ENCODE results near the gene MRM3. TPM values are rescaled to one million over a fixed set of nuclear protein-coding genes. Genes with fewer than 3 reads are reported as not detected.
"Not testable (repeated sequence)": the region's sequence is repeated elsewhere in the genome, so short reads cannot be mapped to it uniquely, and the experiment has no call there.

Gene MRM3
- total RNA-seq, 2 experiments from 2014 or later, result 19.4 to 19.6 TPM

DNA sequence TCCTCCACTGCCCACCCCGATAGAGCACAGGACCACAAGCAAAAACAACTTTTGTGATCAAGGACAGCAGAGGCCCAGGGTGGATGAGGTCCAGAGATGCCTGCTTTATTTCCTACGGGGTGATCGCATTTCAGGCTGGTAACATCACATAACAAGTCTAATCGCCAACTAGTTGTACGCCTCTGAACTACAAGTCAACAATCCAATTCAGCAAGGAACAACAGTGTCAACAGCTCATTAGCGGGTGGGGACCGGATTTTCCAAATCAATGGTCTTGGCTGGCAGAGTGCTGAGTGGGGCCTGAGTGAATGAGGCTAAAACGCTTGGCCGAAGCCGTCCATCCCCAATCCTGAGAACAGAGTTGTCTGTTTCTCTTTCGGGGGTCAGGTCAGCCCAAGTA lies 17.1 kb downstream of the MRM3 start:
- ChIA-PET CTCF (interaction anchor here (7.4 kb wide), 1 partner anchor 182 kb away, joined by 90 read pairs; the partner anchor contains the start of gene NXN), POLR2A (interaction anchor here (1.3 kb wide), 1 partner anchor 18 kb away, joined by 4 read pairs; the partner anchor contains the start of genes GLOD4 and MRM3)
- no peaks in the 10 kb centered on the region for H3K27me3 Mint-ChIP-seq (ENCODE audit: low read depth)
- DNase-seq (no peak), ATAC-seq (no peak)
- no peak overlapping the region for H3K4me3 Mint-ChIP-seq
- no peaks in the 10 kb centered on the region for H3K9me3 Mint-ChIP-seq (ENCODE audit: insufficient read depth)
- no peaks in the 10 kb centered on the region for H3K36me3 Mint-ChIP-seq (ENCODE audit: low read depth)
- H3K27ac Mint-ChIP-seq, result no peak overlapping the region
- peaks cover 7% of the 10 kb centered on the region for H3K4me1 Mint-ChIP-seq (ENCODE audit: low read depth)

DNA sequence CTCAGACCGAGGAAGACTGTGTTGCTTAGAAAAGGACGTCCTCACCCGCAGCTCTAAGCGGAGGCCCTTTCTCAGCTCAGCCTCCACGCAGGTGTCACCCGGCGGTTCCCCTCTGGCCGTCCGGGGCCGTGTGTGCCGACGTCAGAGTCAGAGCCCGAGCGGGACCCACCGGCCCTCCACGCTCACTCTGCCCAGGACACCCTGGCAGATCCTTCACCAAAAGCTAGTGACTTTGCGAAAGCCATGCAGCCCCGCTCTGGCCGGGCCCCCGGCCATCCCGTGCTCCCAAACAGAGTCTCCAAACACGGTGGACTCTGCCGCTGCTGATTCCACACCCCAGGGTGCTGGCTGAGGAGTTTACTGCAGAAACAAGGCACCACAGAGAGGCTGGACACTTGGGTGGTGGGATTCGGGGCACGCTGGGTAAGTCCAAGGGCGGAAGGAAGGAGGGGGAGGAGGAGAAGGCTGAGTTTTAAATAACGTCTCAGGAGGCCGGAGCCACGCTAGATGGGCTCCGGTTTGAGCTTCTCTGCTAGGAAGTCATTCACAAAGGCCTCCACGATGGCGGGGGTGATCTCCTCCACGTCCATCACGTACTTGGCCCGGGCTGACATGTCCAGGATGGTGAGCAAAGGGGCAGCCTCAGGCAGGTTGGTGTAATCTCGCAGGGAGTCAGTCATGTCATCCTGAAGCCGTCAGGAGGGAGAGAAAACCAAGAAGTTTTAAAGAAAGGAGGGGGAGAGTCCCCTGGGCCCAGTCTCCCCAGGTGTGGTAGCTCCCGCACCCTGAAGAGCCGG lies 18.5 kb downstream of the MRM3 start:
- Mint-ChIP-seq H3K27ac (no peak overlapping the region), H3K9me3 (ENCODE audit: insufficient read depth) (no peaks in the 10 kb centered on the region), H3K4me1 (ENCODE audit: low read depth) (no peaks in the 10 kb centered on the region), H3K36me3 (ENCODE audit: low read depth) (no peaks in the 10 kb centered on the region), H3K4me3 (no peak overlapping the region), H3K27me3 (ENCODE audit: low read depth) (no peaks in the 10 kb centered on the region)
- CTCF ChIA-PET, result interaction anchor here (7.4 kb wide), 1 partner anchor 181 kb away, joined by 90 read pairs; the partner anchor contains the start of gene NXN
- ATAC-seq, result no peak
- DNase-seq, result no peak
- POLR2A ChIA-PET, result interaction anchor here (1.3 kb wide), 1 partner anchor 19 kb away, joined by 3 read pairs; the partner anchor contains the start of genes GLOD4 and MRM3

DNA sequence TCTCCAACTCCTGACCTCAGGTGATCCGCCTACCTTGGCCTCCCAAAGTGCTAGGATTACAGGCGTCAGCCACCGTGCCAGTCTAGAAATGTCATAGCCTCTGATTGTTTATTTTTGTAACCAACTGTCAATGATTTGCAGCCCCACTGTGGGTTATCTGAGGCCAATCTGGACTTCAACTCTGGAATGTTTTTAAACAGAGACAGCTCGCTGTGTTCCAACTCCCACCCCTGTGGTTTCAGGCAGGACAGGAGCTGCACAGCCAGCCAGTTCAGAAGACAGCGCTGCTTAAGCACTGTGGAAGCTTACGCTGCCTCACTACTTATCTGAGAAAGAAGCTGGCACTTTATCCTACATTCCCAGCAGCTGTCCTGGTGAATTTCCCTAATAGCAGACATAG lies 19.5 kb downstream of the MRM3 start:
- no peaks in the 10 kb centered on the region for H3K4me1 Mint-ChIP-seq (ENCODE audit: low read depth)
- H3K4me3 Mint-ChIP-seq, result no peak overlapping the region
- no peak overlapping the region for H3K27ac Mint-ChIP-seq
- no peaks in the 10 kb centered on the region for H3K36me3 Mint-ChIP-seq (ENCODE audit: low read depth)
- CTCF ChIA-PET, result interaction anchor here (1.2 kb wide), 1 partner anchor 179 kb away, joined by 5 read pairs; no protein-coding TSS in a partner anchor
- ATAC-seq (no peak), DNase-seq (no peak)
- H3K27me3 Mint-ChIP-seq (ENCODE audit: low read depth), result no peaks in the 10 kb centered on the region
- POLR2A ChIA-PET, result interaction anchor here (1.1 kb wide), 1 partner anchor 19 kb away, joined by 3 read pairs; the partner anchor contains the start of genes GLOD4 and MRM3
- no peaks in the 10 kb centered on the region for H3K9me3 Mint-ChIP-seq (ENCODE audit: insufficient read depth)

DNA sequence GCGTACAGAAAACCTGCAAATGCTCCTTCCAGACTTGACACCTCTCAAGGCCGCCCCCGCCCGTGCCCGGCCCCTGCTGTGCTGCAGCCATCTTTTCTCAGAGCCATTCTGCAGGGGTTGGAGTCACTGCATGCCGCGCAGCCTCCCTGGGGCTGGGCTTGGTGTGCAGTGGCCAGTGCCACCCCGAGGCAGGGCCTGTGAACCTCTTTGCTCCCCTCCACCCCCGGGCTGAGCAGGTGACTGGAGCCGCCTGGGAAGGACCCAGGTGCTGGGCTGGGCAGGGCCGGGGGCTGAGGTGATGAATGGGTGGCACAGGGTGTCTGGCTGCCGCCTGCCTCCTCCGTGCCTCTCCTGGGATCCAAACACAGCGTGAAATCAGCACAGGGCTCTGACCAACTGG lies 20.3 kb downstream of the MRM3 start:
- no peak overlapping the region for H3K4me3 Mint-ChIP-seq
- H3K36me3 Mint-ChIP-seq (ENCODE audit: low read depth), result no peaks in the 10 kb centered on the region
- no peaks in the 10 kb centered on the region for H3K27me3 Mint-ChIP-seq (ENCODE audit: low read depth)
- POLR2A ChIA-PET, result interaction anchor here (1.1 kb wide), 1 partner anchor 20 kb away, joined by 3 read pairs; the partner anchor contains the start of genes GLOD4 and MRM3
- no peaks in the 10 kb centered on the region for H3K4me1 Mint-ChIP-seq (ENCODE audit: low read depth)
- DNase-seq (no peak), ATAC-seq (no peak)
- H3K27ac Mint-ChIP-seq, result no peak overlapping the region
- CTCF ChIA-PET, result interaction anchor here (1.2 kb wide), 1 partner anchor 178 kb away, joined by 5 read pairs; no protein-coding TSS in a partner anchor
- H3K9me3 Mint-ChIP-seq (ENCODE audit: insufficient read depth), result no peaks in the 10 kb centered on the region

DNA sequence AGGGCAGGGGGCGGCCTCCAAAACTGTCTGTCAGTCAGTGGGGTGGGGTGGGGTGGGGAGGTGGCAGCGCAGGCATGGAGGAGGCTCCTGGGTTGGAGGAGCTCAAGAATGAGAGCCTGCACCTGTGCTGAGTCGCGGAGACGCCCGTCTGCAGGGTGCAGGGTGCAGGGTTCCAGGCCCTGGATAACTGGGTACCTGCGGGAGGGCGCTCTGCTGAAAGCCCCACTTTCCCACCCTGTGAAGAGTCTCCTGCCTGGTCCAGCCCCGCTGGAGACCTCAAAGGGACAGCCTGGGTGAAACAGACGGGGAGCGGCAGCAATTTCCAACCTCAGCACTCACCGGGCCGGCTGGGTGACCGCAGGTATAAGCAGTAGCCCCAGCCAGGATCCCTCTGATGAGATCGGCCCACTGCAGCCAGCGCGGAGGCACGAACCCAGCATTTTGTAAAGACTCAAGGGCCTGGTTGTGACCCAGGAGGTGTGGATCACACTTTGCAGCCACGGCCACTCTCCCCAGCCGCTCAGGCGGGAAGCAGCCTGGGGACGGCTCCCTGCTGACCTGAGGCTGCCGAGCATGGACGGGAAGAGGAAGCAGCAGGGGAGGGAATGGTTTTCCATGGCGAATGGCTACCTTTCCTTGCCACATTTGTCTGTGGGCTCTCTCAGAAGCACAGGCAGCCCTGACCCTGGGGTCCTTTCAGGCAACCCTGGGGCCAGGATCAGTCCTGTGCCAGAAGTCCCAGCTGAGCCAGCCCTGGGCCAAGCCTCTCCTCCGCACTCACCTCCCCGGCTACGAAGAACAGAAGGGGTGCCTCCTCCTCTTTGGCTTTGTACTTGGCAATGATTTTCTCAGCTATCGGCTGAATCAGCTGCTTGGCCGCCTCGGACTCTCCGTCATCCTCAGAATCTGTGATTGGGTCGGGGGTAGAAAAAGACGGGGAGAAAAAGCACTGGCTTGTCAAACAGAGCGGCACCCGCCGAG lies 21.0 kb downstream of the MRM3 start:
- CTCF ChIA-PET, result no interaction called here
- Mint-ChIP-seq H3K9me3 (ENCODE audit: insufficient read depth) (no peaks in the 10 kb centered on the region), H3K4me3 (no peak overlapping the region), H3K36me3 (ENCODE audit: low read depth) (no peaks in the 10 kb centered on the region), H3K27ac (no peak overlapping the region), H3K27me3 (ENCODE audit: low read depth) (no peaks in the 10 kb centered on the region), H3K4me1 (ENCODE audit: low read depth) (no peaks in the 10 kb centered on the region)
- POLR2A ChIA-PET, result no interaction called here
- DNase-seq (no peak), ATAC-seq (no peak)

DNA sequence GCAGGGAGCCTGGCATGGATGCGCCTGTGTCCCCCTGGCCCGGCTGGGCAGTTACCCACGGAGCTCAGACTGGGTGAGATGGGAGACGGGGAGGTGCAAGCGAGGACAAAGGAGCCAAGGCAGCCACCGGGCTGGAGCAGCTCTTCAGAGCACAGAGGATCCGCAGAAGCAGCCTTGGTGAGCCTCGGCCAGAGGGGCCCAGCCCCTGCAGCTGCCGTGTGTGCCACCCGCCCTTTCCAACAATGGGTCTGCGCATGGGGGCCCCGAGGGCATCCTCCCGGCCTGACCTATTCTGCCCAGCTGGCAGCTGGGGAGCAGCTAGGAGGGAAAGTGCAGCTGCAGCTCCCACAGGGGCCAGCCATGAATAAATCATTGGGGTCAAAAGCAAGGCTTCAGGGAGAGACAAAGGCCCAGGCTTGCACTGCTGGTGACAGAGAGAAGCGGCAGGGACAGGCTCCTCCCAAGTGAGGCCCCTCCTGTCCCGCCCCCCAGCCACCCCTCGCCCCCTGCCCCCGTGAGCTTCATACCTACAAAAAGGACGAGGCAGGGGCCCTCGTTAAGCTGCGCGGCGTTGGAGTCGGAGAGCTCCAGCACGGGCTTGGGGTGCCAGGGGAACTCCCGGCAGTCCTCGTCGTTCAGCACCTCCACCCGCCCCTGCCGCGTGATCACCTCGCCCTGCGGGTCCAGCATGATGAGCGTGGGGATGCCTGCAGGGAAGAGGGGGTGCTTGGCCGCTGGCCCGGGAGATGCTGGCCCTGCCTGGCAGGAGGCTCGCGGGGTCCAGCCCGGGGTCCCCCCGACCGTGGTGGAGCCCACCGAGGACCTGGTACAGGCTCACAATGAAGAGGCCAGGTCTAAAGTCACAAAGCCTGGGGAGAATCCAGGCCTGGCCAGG lies 22.6 kb downstream of the MRM3 start:
- DNase-seq (no peak), ATAC-seq (no peak)
- Mint-ChIP-seq H3K27me3 (ENCODE audit: low read depth) (no peaks in the 10 kb centered on the region), H3K9me3 (ENCODE audit: insufficient read depth) (no peaks in the 10 kb centered on the region), H3K4me3 (no peak overlapping the region), H3K36me3 (ENCODE audit: low read depth) (no peaks in the 10 kb centered on the region), H3K4me1 (ENCODE audit: low read depth) (no peaks in the 10 kb centered on the region), H3K27ac (no peak overlapping the region)
- ChIA-PET POLR2A (no interaction called here), CTCF (interaction anchor here (0.6 kb wide), 1 partner anchor 186 kb away, joined by 3 read pairs; no protein-coding TSS in a partner anchor)

DNA sequence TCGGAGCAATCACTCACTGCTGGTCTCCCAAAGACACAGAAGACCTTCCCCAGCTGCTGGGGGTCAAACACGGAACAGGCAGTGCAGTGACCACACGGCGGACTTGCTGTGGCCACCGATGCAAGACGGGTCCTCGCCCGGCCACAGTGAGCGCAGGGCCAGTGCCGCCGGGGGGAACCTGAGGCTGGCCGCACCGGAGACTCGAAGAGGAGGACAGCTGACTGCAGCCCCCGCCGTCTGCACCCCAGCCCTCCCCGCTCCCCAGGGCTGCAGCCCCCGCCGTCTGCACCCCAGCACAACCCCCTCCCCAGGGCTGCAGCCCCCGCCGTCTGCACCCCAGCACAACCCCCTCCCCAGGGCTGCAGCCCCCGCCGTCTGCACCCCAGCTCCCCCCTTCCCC lies 23.7 kb downstream of the MRM3 start:
- DNase-seq; ATAC-seq; POLR2A ChIA-PET; H3K27me3 Mint-ChIP-seq (ENCODE audit: low read depth); CTCF ChIA-PET; H3K4me1 Mint-ChIP-seq (ENCODE audit: low read depth); H3K9me3 Mint-ChIP-seq (ENCODE audit: insufficient read depth); H3K27ac Mint-ChIP-seq; H3K36me3 Mint-ChIP-seq (ENCODE audit: low read depth); H3K4me3 Mint-ChIP-seq: not testable (repeated sequence)

DNA sequence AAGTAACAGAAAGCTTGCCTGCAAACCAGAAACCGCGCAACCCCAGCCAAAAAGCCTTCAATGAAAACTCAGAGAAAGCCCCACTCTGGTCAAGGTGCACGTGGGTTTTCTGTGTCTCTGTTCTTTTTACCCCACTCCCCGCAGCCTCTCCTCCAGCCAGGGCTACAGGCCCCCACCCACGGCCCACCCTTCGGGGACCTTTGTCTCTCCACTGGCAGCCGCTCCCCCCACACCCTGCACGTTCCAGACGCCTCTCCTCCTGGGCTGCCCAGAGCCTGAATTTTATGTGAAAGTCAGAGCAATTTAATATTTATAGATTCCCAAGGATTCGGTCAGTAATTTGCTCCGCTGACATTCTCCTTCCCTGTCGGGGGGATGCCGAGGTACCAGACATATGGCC lies 24.2 kb downstream of the MRM3 start:
- Mint-ChIP-seq H3K27ac (no peak overlapping the region), H3K9me3 (ENCODE audit: insufficient read depth) (no peaks in the 10 kb centered on the region), H3K36me3 (ENCODE audit: low read depth) (no peaks in the 10 kb centered on the region), H3K4me3 (no peak overlapping the region), H3K27me3 (ENCODE audit: low read depth) (no peaks in the 10 kb centered on the region), H3K4me1 (ENCODE audit: low read depth) (no peaks in the 10 kb centered on the region)
- DNase-seq (no peak), ATAC-seq (no peak)
- ChIA-PET CTCF (no interaction called here), POLR2A (no interaction called here)

DNA sequence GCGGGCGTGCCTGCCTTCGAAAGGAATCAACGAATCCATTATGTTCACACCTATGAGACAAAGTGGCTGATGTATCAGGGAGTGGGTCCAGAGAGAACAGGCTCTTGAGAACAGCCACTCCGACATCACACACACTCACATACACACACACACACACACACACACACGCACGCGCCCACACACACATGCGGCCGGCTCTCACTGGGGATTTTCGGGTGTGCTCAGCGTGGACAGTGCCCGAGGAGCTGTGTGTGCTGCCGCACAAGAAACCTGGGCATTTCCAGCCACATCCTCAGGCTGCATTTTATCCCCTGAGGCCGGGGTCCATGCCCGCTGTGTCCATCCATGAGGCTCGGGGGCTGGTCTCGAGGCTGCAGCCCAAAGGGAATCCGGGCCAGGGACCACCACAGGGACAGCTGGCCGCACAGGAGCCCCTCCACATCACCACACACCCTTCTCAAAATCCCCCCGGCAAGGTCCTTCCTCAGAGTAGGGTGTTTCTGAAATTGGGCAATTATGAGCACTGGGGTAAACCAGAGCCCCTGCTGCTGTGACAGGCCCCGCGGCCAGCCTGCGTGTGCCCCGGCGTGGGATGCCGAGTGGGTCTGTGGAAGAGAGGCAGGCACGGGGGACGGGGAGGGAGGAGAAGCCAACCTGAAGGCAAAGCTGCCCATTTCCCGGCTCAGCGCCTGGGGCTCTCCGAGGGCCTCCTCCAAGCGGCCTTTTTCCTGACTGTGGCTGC lies 24.8 kb downstream of the MRM3 start:
- Mint-ChIP-seq H3K36me3 (ENCODE audit: low read depth) (no peaks in the 10 kb centered on the region), H3K9me3 (ENCODE audit: insufficient read depth) (no peaks in the 10 kb centered on the region), H3K27me3 (ENCODE audit: low read depth) (no peaks in the 10 kb centered on the region), H3K4me3 (no peak overlapping the region), H3K27ac (no peak overlapping the region), H3K4me1 (ENCODE audit: low read depth) (no peaks in the 10 kb centered on the region)
- ChIA-PET CTCF (no interaction called here), POLR2A (no interaction called here)
- DNase-seq, result no peak
- ATAC-seq, result no peak

DNA sequence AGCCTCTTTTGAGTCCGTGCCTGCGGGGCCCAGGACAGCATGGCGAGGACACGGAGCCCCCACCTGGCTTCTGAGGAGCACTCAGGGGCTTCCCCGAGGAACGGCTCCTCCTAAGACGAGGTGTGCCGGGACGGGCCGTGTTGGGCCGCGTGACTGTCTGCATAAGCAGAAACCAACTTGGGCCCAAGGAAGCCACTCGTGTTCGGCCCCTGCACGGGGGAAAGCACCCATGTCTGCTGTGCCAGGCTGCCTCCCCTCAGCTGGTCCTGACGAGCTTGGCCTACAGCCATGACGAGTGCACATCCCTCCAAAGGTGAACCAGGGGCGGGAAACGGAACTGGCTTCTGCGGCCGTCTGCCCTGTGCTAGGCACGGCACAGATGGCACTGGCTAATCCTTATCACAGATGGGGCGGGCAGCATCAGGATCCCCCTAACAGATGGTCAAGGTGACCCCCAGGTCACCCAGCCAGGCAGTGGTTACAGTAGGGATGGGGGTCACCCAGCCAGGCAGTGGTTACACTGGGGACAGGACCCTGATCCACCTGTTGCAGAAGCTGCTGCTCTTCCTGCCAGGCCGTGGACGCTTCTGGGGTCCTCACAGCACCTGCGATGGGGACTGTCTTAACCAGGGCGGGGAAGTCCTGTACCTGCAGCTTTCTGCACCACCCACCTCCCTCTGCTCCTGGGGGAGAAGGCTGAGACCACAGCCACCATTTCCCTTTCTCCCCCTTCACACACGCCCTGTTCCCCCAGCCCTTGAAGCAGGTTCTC lies 25.6 kb downstream of the MRM3 start:
- DNase-seq (no peak), ATAC-seq (no peak)
- no peaks in the 10 kb centered on the region for H3K36me3 Mint-ChIP-seq (ENCODE audit: low read depth)
- no peaks in the 10 kb centered on the region for H3K4me1 Mint-ChIP-seq (ENCODE audit: low read depth)
- H3K4me3 Mint-ChIP-seq, result no peak overlapping the region
- no peaks in the 10 kb centered on the region for H3K27me3 Mint-ChIP-seq (ENCODE audit: low read depth)
- H3K9me3 Mint-ChIP-seq (ENCODE audit: insufficient read depth), result no peaks in the 10 kb centered on the region
- POLR2A ChIA-PET, result no interaction called here
- H3K27ac Mint-ChIP-seq, result no peak overlapping the region
- CTCF ChIA-PET, result no interaction called here

Data from activated CD8-positive, alpha-beta T cell treated with anti-CD3 and anti-CD28 coated beads, Interleukin-2, amount 10 ng/mL, durations not matched to agents 7 days and 5 days (primary cell).